Retina (tissue), 1 donor: ENCODE results near the gene TMEM178B.
A peak's percentile ranks its signal among the peaks of the same experiment; 100 is the strongest.
"Not testable (repeated sequence)": the region's sequence is repeated elsewhere in the genome, so short reads cannot be mapped to it uniquely, and the experiment has no call there.

Experiments
- DNase-seq: peaks from one replicate; pipeline ENCODE4 v3.0.0-alpha.2; 2016

The TMEM178B gene

GRCh38 chr7:141359740-141360415, 286.0 kb downstream of the TMEM178B start:
- DNase-seq, result no peak

GRCh38 chr7:141360416-141360760, 286.5 kb downstream of the TMEM178B start:
- no peak for DNase-seq

- DNase-seq, result no peak
Observed at GRCh38 chr7:141360803-141361202, 286.9 kb downstream of the TMEM178B start.

GRCh38 chr7:141361479-141361878, 287.6 kb downstream of the TMEM178B start:
- no peak for DNase-seq

GRCh38 chr7:141361960-141362359, 288.1 kb downstream of the TMEM178B start:
- no peak for DNase-seq

GRCh38 chr7:141362580-141363435, 288.9 kb downstream of the TMEM178B start:
- DNase-seq, result no peak

- no peak for DNase-seq
Observed at GRCh38 chr7:141363748-141364147, 289.9 kb downstream of the TMEM178B start.

GRCh38 chr7:141366091-141366621, 292.3 kb downstream of the TMEM178B start:
- peak; percentile 65 for DNase-seq

- DNase-seq, result no peak
Observed at GRCh38 chr7:141369422-141369821, 295.6 kb downstream of the TMEM178B start.

GRCh38 chr7:141370178-141370577, 296.3 kb downstream of the TMEM178B start:
- no peak for DNase-seq

GRCh38 chr7:141370650-141371049, 296.8 kb downstream of the TMEM178B start:
- no peak for DNase-seq

GRCh38 chr7:141374425-141374824, 300.6 kb downstream of the TMEM178B start:
- DNase-seq, result no peak

GRCh38 chr7:141375442-141375841, 301.6 kb downstream of the TMEM178B start:
- no peak for DNase-seq

- DNase-seq, result no peak
Observed at GRCh38 chr7:141377906-141378305, 304.0 kb downstream of the TMEM178B start.

GRCh38 chr7:141378405-141378804, 304.5 kb downstream of the TMEM178B start:
- no peak for DNase-seq

- no peak for DNase-seq
Observed at GRCh38 chr7:141381794-141382427, 308.0 kb downstream of the TMEM178B start.

GRCh38 chr7:141383356-141383755, 309.5 kb downstream of the TMEM178B start:
- DNase-seq, result not testable (repeated sequence)

- DNase-seq, result no peak
Observed at GRCh38 chr7:141386881-141387280, 313.0 kb downstream of the TMEM178B start.

GRCh38 chr7:141387521-141388217, 313.8 kb downstream of the TMEM178B start:
- DNase-seq, result no peak

GRCh38 chr7:141389140-141389796, 315.4 kb downstream of the TMEM178B start:
- DNase-seq, result no peak

GRCh38 chr7:141390339-141390738, 316.5 kb downstream of the TMEM178B start:
- DNase-seq, result no peak

GRCh38 chr7:141393056-141393455, 319.2 kb downstream of the TMEM178B start:
- no peak for DNase-seq
